ENCODE data around the gene CLIC3. TPM values are rescaled to one million over a fixed set of nuclear protein-coding genes. Genes with fewer than 3 reads are reported as not detected.
"Not testable (repeated sequence)": the region's sequence is repeated elsewhere in the genome, so short reads cannot be mapped to it uniquely, and the experiment has no call there.

CLIC3 gene
- total RNA-seq, 4 donors from 2014 or later, result 94.8 to 442 (median 200) TPM

DNA sequence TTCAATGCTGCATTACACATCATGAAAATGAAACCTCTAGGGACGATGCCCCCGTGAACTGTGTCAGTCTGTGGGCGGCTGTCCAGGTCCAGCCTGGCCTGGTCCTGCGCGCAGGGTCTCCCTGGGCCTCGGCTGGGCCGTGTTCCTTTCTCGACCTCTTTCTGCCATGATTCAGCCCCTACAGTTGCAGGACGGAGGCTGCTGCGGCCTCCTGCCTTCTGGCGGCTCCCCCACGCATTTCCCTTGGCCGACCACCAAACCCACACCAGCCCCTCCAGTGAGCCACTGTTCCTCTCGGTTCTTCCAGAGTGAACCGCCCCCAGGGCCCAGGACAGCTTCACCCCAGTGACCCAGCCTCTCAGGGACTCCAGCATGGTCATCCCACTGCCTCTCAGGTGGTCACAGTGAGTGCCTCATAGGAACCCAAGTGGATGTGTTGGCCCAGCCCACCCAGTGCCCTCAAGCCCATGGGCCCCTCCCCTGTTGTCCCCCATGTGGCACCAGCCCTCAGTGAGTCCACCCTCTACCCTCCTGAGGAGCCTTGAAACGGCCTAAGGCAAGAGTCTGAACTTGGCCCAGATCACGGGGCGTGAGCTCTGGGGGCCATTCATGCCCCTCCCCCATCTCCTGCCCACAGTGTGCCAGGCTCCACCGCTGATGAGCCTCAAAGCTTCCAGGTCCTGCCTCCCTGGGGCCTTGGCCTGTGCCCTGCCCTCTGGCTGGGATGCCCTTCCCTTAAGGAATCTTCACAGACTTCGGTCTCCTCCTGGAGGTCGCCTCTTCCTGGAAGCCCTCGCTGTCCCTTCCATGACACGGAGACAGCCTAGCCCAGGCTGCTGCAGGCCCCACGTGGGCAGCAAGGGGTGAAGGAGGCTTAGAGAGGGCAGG lies 10.0 kb upstream of the CLIC3 start:
- no peak for TF ChIP-seq POLR2A (IDR thresholded peaks at IDR 0.05)
- no peak for DNase-seq
- WGBS, 2 donors, result 31 to 58% methylated on average over 6 to 15 of the region's 24 CpGs
- H3K27me3 ChIP-seq, result no peaks in the 10 kb centered on the region
- H3K9me3 ChIP-seq, result no peaks in the 10 kb centered on the region
- intact Hi-C loops (cut with DNase I), result no loop called here
- peaks cover 0 to 14% (median 0%) of the 10 kb centered on the region in 3 donors for H3K4me1 ChIP-seq
- peaks cover 0 to 29% (median 0%) of the 10 kb centered on the region in 3 donors for H3K36me3 ChIP-seq
- no peak overlapping the region for H3K4me3 ChIP-seq
- H3K27ac ChIP-seq, result no peak overlapping the region

DNA sequence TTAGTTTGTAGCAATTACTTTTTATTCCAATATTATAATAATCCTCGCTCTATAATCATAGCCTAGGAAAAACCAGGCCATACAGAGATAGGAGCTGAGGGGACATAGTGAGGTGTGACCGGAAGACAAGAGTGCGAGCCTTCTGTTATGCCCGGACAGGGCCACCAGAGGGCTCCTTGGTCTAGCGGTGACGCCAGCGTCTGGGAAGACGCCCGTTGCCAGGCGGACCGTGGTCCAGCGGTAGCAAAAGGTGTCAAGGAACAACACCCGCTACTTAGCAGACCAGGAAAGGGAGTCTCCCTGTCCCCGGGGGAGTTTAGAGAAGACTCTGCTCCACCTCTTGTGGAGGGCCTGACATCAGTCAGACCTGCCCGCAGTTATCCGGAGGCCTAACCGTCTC lies 7.9 kb upstream of the CLIC3 start:
- H3K9me3 ChIP-seq; H3K27me3 ChIP-seq; H3K27ac ChIP-seq; intact Hi-C loops (cut with DNase I); DNase-seq; H3K4me3 ChIP-seq: not testable (repeated sequence)
- TF ChIP-seq, protein P1, sequence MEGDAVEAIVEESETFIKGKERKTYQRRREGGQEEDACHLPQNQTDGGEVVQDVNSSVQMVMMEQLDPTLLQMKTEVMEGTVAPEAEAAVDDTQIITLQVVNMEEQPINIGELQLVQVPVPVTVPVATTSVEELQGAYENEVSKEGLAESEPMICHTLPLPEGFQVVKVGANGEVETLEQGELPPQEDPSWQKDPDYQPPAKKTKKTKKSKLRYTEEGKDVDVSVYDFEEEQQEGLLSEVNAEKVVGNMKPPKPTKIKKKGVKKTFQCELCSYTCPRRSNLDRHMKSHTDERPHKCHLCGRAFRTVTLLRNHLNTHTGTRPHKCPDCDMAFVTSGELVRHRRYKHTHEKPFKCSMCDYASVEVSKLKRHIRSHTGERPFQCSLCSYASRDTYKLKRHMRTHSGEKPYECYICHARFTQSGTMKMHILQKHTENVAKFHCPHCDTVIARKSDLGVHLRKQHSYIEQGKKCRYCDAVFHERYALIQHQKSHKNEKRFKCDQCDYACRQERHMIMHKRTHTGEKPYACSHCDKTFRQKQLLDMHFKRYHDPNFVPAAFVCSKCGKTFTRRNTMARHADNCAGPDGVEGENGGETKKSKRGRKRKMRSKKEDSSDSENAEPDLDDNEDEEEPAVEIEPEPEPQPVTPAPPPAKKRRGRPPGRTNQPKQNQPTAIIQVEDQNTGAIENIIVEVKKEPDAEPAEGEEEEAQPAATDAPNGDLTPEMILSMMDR (IDR thresholded peaks at IDR 0.05), result peak in 5 of 6 experiments; percentile 28 to 64 (median 48)
- H3K36me3 ChIP-seq, result peaks cover 0 to 12% (median 0%) of the 10 kb centered on the region in 3 donors
- WGBS, 2 donors, result 40 to 46% methylated on average over 14 to 16 of the region's 17 CpGs
- H3K4me1 ChIP-seq, result peaks cover 0 to 30% (median 0%) of the 10 kb centered on the region in 3 donors

DNA sequence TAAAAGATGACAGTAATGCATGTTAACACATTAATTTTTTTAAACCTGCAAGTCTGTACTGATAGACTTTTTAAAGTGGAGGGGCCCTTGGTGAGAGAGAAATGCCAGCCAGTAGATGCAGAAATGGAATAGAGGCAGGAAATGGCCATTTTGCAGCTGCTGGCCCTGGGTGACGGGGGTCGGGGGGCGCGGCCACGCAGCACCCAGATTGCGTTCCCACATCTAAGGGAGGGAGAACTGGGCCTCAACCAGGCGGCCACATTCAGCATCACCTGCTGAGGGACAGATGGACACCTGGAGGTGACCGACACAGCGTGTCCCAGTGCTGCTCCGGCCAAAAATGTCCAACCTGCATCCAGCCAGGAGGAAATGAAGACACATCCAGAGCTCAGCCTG lies 6.3 kb upstream of the CLIC3 start:
- H3K9me3 ChIP-seq, result no peaks in the 10 kb centered on the region
- no peak for DNase-seq
- H3K27me3 ChIP-seq, result peaks cover 0 to 2% (median 0%) of the 10 kb centered on the region in 4 donors
- no peak for TF ChIP-seq POLR2A (IDR thresholded peaks at IDR 0.05)
- TF ChIP-seq, protein P1 (IDR thresholded peaks at IDR 0.05), result no peak
- peaks cover 1 to 39% (median 5%) of the 10 kb centered on the region in 3 donors for H3K4me1 ChIP-seq
- no peak overlapping the region for H3K27ac ChIP-seq
- H3K36me3 ChIP-seq, result no peaks in the 10 kb centered on the region
- H3K4me3 ChIP-seq, result no peak overlapping the region
- WGBS, 2 donors, result 73 to 86% methylated on average over 10 of the region's 10 CpGs
- intact Hi-C loops (cut with DNase I), result no loop called here

DNA sequence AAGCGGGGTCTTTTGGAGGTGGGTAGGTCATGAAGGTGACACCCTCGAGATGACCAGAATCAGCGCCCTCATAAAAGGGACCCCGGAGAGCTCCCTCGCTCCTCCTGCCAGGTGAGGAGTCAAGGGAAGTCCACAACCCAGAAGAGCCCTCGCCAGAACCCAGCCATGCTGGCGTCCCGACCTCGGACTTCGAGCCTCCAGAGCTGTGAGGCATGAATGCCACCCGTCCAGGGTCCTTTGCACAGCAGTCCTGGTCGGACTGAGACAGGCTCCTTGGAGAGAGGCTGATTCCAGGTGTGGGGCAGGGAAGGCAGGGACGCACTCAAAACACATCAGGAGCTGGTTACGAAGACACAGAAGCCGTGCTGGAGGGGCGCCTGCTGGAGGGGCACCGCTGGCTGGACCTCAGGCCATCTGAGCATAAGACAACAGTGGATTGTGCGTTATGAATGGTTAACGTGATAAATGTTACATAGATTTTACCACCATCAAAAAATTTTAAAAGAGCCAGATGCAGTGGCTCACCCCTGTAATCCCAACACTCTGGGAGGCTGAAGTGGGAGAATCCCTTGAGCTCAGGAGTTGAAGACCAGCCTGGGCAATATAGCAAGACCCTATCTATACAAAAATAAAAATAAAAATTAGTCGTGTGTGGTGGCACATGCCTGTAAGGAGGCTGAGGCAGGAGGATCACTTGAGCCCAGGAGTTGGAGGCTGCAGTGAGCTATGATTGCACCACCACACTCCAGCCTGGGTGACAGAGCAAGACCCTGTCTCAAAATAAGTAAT lies 5.7 kb upstream of the CLIC3 start:
- H3K9me3 ChIP-seq, result no peaks in the 10 kb centered on the region
- H3K4me1 ChIP-seq, result peaks cover 7 to 39% (median 10%) of the 10 kb centered on the region in 3 donors
- WGBS, 2 donors, result 75 to 85% methylated on average over 13 to 18 of the region's 20 CpGs
- H3K36me3 ChIP-seq, result no peaks in the 10 kb centered on the region
- H3K27me3 ChIP-seq, result peaks cover 0 to 8% (median 0%) of the 10 kb centered on the region in 4 donors
- no peak for TF ChIP-seq POLR2A (IDR thresholded peaks at IDR 0.05)
- TF ChIP-seq, protein P1 (IDR thresholded peaks at IDR 0.05), result no peak
- H3K4me3 ChIP-seq, result no peak overlapping the region
- no peak for DNase-seq
- no peak overlapping the region for H3K27ac ChIP-seq
- intact Hi-C loops (cut with DNase I), result no loop called here

DNA sequence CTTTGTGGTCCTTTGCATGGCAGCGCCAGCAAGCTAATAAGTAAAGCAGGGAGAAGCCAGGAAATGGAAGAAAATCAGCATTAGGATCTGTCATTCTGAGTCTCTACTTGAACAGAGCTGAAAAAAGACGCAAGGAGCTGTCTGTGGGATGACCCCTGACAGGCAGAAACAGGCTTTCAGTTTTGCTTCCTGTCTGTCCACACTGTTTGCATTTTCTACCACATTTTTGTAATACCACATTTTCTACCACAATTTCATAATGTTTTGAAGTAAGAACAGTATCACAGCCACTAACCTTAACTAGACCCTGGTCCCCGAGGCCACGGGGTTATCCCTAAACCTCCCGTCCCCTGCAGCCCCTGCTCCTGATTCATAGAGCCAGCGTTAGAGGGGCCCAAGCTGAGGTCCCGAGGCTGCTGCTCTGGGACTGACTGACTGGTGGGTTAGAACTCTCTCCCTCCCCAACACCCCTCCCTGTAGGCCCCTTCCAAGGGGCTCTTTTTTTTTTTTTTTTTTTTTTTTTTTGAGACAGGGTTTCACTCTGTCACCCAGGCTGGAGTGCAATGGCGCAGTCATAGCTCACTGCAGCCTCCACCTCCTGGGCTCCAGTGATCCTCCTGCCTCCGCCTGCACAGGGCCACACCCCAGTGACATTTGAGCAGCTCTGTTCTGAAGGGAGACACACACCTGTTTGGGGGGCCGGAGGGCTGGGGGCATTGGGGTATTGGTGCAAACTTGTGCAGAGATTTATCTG lies 4.0 kb upstream of the CLIC3 start:
- Histone ChIP-seq H3K9me3 (no peaks in the 10 kb centered on the region), H3K36me3 (no peaks in the 10 kb centered on the region), H3K4me3 (no peak overlapping the region), H3K27me3 (peaks cover 0 to 22% (median 0%) of the 10 kb centered on the region in 4 donors), H3K27ac (peak overlapping the region in 2 of 4 donors; percentile 19 to 33), H3K4me1 (peaks cover 24 to 50% (median 27%) of the 10 kb centered on the region in 3 donors)
- TF ChIP-seq, protein P1 (IDR thresholded peaks at IDR 0.05), result no peak
- no peak for TF ChIP-seq POLR2A (IDR thresholded peaks at IDR 0.05)
- WGBS, 2 donors, result 37 to 52% methylated on average over 7 to 8 of the region's 10 CpGs
- intact Hi-C loops (cut with DNase I), result no loop called here
- DNase-seq, result no peak

Data from esophagus squamous epithelium (tissue), 5 donors.